AG04450 (cell line): ENCODE results near the gene RGS9. TPM values are rescaled to one million over a fixed set of nuclear protein-coding genes. Genes with fewer than 3 reads are reported as not detected.
A peak's percentile ranks its signal among the peaks of the same experiment; 100 is the strongest.
"Not testable (repeated sequence)": the region's sequence is repeated elsewhere in the genome, so short reads cannot be mapped to it uniquely, and the experiment has no call there.

Experiments
- CTCF ChIA-PET: fragments of 300-600, 350-600 bp; formaldehyde crosslinking; extraction: SDS; loops from one replicate; lab custom pipeline; 2022; ENCODE audit warnings: antibody characterized with exemption, inconsistent platforms; lab: Charles Lee
- POLR2A ChIA-PET: fragments of 350-600 bp; formaldehyde crosslinking; extraction: SDS; loops from one replicate; lab custom pipeline; 2021; ENCODE audit warnings: antibody characterized with exemption, inconsistent platforms; lab: Yijun Ruan, JAX
- DNase-seq: peaks from one replicate; pipeline ENCODE4 v3.0.0-alpha.2; 2011; ENCODE audit warnings: low read depth, low spot score
- H3K27ac ChIP-seq: one replicate; pipeline ENCODE4 v1.5.1; 2012; ENCODE audit warnings: low read depth, low read length, control low read depth
- H3K27me3 ChIP-seq: one replicate; pipeline ENCODE4 v1.6.0; 2012; ENCODE audit warnings: low read length; ENCODE audit not compliant: control insufficient read depth, insufficient read depth
- H3K4me3 ChIP-seq: 2 replicates; pipeline ENCODE4 v1.5.1; 2011; ENCODE audit warnings: mild to moderate bottlenecking, low read depth, low read length, control low read depth
- H3K9me3 ChIP-seq: 2 replicates; pipeline ENCODE4 v1.5.1; 2012; ENCODE audit warnings: low read length; ENCODE audit not compliant: control insufficient read depth, insufficient read depth
- CTCF ChIP-seq: IDR thresholded peaks from 2 replicates; pipeline ENCODE4 v1.5.1; 2011; ENCODE audit warnings: low read depth, low read length, control low read depth, inconsistent platforms
- polyA plus RNA-seq: library from polyadenylated mRNA; depleted of rRNA; stranded (reverse); fragments of >200 nt; gene quantifications from 2 replicates; pipeline ENCODE4 v1.2.3, GENCODE V29; 2011

RGS9 gene
- polyA plus RNA-seq, 1 experiment: 2.1 TPM

GRCh38 chr17:65198653-65199382 is 61.6 kb downstream of the RGS9 start:
- H3K27me3 ChIP-seq: peaks cover 4% of the 10 kb centered on the region
- no peak overlapping the region for H3K27ac ChIP-seq
- POLR2A ChIA-PET: no interaction called here
- no peak for DNase-seq
- H3K9me3 ChIP-seq: no peaks in the 10 kb centered on the region
- H3K4me3 ChIP-seq: no peak overlapping the region
- peak; percentile 66 for TF ChIP-seq CTCF
- CTCF ChIA-PET: interaction anchor here (0.6 to 1.7 kb wide), 8 partner anchors 62 to 272 kb away, joined by 3 to 7 read pairs (median 4); partner anchors contain the start of gene RGS9

- Histone ChIP-seq H3K4me3 (no peak overlapping the region), H3K27ac (peak overlapping the region; percentile 31), H3K9me3 (no peaks in the 10 kb centered on the region), H3K27me3 (peaks cover 6% of the 10 kb centered on the region)
- no peak for DNase-seq
- no peak for TF ChIP-seq CTCF
- ChIA-PET POLR2A (no interaction called here), CTCF (no interaction called here)
Measured at GRCh38 chr17:65201331-65201730, 64.2 kb downstream of the RGS9 start.

- no peaks in the 10 kb centered on the region for H3K9me3 ChIP-seq
- peaks cover 6% of the 10 kb centered on the region for H3K27me3 ChIP-seq
- TF ChIP-seq CTCF: no peak
- POLR2A ChIA-PET: no interaction called here
- DNase-seq: no peak
- CTCF ChIA-PET: interaction anchor here (0.6 kb wide), 1 partner anchor 997 kb away, joined by 4 read pairs; no protein-coding TSS in a partner anchor
- H3K27ac ChIP-seq: no peak overlapping the region
- no peak overlapping the region for H3K4me3 ChIP-seq
Measured at GRCh38 chr17:65202844-65203571, 65.8 kb downstream of the RGS9 start.

GRCh38 chr17:65204001-65204400 is 66.8 kb downstream of the RGS9 start:
- ChIA-PET POLR2A (no interaction called here), CTCF (no interaction called here)
- no peak for DNase-seq
- Histone ChIP-seq H3K27ac (no peak overlapping the region), H3K9me3 (no peaks in the 10 kb centered on the region), H3K27me3 (peaks cover 6% of the 10 kb centered on the region), H3K4me3 (no peak overlapping the region)
- no peak for TF ChIP-seq CTCF

GRCh38 chr17:65205655-65206054 is 68.5 kb downstream of the RGS9 start:
- Histone ChIP-seq H3K4me3 (no peak overlapping the region), H3K27ac (no peak overlapping the region), H3K9me3 (no peaks in the 10 kb centered on the region), H3K27me3 (peaks cover 6% of the 10 kb centered on the region)
- TF ChIP-seq CTCF: no peak
- POLR2A ChIA-PET: no interaction called here
- no peak for DNase-seq
- CTCF ChIA-PET: no interaction called here

GRCh38 chr17:65207448-65207847 is 70.3 kb downstream of the RGS9 start:
- H3K27ac ChIP-seq, H3K27me3 ChIP-seq, H3K9me3 ChIP-seq, POLR2A ChIA-PET, H3K4me3 ChIP-seq, DNase-seq, CTCF ChIA-PET: not testable (repeated sequence)
